HG03103 (cell line): ENCODE results near the gene EHD1.
"Not testable (repeated sequence)": the region's sequence is repeated elsewhere in the genome, so short reads cannot be mapped to it uniquely, and the experiment has no call there.

Source experiments
- ATAC-seq: cut with Tn5 transposase; IDR thresholded peaks from one replicate; pipeline ENCODE4 v1.9.1; 2021; ENCODE audit warnings: low read depth; ENCODE audit not compliant: unreplicated experiment

Gene EHD1

GRCh38 chr11:64859542-64860414 lies 18.6 kb downstream of the EHD1 start:
- peak; percentile 61 for ATAC-seq

GRCh38 chr11:64858467-64859263 lies 19.8 kb downstream of the EHD1 start:
- ATAC-seq = no peak

DNA sequence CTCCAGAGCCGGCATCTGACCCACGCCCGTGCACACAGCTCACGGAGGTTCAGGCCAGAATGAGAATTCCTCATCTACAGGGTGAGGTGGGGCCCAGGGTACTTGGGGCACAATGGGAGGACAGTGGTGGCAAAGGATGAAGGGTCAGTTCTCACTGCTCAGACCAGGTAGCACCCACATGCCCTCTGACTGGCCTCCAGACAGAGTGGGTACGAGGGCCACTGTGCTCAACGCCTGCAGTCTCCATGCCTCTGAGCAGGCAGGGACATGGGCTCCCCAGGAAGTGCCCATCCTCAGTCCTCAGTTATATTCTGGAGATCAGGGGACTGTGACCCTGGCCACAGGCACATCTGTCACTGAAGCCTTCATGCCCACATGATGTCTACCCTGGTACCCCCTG lies 20.9 kb downstream of the EHD1 start:
- no peak for ATAC-seq

- no peak for ATAC-seq
Observed at GRCh38 chr11:64856382-64857227, 21.8 kb downstream of the EHD1 start.

DNA sequence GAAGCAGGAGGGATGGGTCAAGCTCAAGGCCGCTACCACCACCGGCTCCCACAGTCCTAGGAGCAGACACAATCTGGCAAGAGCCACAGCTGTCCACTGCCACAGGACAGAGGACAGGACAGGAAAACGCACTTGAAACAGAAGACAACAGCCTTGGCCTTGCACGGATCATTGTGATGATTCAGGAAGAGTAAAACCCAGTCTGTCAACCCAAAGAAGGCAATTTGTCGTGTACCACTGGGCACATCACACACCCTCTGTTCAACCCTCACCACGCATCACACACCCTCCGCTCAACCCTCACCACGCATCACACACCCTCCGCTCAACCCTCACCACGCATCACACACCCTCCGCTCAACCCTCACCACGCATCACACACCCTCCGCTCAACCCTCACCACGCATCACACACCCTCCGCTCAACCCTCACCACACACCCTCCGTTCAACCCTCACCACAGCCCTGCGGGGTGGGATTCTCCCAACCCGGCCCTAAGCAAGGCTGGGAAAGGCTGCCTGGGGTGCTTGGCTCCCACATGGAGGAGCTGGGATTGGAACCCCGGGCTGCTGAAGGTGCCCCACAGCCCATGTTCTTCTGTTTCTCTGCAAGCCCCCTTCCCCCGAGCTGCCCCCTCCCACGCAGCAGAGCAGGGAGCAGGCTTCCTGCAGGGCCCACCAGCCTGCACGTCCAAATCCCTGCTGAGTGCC lies 22.7 kb downstream of the EHD1 start:
- ATAC-seq = no peak

GRCh38 chr11:64854534-64855502 lies 23.6 kb downstream of the EHD1 start:
- ATAC-seq = no peak

DNA sequence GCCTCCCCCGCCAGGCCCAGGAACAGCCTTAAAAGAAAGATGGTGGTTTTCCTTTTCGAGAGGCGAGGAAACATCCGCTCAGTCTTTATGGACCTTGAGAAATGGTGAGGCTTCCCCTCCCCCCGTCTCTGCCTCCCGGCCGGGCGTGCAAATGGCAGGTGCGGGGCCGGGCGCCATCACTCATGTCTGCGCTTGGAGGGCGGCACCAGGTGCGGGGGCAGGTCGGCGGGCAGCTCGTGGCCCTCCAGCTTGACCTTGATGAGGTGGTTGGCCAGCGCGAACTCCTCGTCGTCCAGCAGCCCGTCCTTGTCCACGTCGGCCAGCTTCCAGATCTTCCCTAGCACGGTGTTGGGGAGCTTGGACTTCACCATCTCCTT lies 24.3 kb downstream of the EHD1 start:
- ATAC-seq = no peak

DNA sequence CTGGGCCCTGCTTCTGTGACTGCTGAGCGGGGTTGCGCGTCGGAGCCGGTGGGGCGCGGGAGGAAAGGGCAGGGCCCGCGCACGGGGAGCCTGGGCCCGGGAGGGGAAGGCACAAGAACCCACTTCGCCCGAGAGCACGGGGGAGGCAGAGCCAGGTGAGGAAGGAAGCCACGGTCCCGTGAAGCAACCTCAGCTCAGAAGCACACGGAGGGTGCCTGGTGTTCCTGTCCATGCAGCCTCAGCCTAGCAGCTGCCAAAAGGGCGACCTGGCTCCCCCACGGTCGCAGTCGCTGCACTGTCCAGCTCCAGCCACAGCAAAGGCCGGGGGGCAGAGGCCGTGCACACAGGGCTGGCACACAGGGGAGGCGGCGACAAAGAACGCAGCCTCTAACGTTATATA lies 24.7 kb downstream of the EHD1 start:
- ATAC-seq = no peak

DNA sequence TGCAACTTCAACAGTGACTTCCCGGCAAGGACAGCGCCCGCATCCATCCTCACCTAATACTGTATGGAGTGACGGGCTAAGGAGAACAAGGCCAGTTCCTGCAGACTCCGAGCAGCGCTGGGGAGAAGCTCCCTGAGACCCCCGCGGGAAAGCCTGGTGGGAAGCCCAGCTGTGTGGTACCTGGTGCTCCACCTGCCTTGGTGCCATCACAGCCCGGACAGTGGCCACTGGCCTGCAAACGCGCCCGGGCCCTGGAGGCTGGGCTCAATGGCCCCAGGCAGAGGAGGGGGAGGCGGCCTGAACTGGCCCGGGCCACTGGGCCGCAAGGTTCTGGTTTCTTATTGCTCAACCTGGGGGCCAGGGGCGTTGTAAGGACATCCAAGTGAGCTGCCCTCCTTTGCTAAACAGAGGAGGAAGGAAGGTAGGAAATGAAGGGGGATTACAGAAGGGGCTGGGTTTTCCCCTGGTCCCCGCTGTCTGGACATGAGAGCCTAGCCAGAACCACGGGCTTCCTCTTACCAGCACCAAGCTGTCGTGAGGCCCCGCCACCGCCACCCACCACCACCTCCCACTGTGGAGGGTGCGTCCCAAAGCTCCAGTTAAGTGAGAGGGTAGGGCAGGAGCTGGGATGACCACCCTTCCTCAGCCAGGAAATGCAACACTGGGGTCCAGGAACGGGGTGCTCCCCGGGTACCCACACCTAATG lies 25.5 kb downstream of the EHD1 start:
- ATAC-seq = no peak

DNA sequence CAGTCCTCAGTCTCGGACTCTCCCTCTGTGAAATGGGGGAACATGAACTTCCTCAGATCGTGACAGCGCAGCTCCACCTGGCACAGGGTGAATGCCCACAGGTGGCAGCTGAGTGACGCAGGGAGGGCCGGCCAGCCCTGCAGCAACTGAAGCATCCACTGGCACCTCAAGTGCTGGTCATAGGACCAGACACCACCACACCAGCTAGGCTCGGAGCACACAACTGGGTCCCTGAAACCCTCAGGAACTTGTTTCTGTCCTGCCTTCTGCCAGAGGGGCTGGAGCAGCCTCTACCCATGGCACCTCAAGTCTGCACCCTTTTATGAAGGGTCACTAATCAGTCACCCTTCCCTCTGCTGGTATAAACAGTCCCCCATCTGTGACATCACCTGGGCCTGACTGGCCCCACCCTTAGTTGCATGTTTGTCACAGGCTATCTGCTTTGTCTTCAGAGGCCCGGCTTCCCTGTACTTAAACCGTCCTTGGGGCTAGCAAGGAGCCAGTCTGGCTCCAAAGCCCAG lies 26.5 kb downstream of the EHD1 start:
- ATAC-seq = no peak

GRCh38 chr11:64850979-64851567 lies 27.3 kb downstream of the EHD1 start:
- ATAC-seq = peak; percentile 58

GRCh38 chr11:64849598-64850356 lies 28.6 kb downstream of the EHD1 start:
- ATAC-seq = no peak

DNA sequence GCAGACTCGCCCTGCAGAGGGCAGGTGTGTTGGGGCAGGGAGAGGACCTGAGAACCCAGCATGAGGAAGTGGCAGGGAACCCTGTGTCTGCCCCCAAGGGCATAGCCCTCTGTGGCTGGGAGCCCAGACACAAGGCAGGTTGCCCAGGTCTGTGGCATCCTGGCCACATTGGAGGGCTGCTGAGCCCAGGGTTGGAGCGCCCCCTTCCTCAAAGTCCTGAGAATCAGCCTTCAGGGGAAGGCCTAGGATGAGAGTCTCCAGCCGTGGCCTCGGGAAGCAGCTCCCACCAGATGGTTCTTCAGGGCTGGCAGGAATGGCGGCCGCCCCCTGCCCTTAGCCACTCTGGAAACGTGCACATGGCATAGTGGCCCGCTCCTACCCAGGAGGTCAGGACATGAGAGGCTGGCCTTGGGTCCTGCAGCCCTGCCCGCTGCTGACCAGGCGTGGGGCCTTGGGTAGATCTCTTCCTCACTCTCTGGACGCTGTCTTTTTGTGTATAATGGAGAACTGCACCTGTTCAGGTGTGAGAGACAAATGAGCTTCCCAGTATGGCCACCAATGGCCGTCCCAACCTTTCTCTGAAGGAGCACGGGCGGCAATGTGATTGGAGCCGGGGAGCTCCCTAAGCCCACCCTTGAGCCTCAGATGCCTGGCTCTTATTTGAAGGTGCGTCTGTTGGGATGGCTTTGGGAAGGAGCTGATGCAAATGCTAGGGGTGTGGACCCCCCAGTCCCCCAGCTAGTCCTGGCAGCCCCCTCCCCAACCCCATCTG lies 29.4 kb downstream of the EHD1 start:
- no peak for ATAC-seq

DNA sequence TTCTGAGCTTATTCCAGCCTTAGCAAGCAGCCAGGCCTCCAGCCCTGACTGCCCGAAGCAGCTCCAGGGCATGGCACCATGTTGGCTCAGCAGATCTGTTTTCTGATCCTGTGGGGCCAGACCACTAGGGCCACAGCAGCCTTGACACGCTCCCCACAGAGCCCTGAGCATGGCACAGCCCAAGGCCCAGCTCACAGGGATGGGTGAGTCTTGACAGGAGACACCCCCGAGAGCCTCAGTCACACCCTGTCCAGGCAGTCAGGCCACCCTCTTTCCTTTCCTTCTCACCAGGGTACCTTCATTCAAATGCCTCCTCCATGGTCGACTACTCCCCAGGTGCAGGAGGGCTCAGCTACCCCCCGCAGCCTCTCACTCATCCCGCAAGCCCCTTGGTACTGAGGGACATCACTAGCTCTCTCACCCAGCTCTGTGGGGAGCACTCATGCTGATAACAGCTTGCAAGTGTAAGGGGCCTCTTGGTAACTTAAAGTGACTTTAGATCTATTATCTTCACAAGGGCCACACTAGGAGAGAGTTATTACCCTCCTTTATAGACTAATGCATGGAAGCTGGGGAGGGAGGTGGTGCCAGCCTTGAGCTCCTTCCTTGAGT lies 30.1 kb downstream of the EHD1 start:
- ATAC-seq = no peak

GRCh38 chr11:64846998-64847666 lies 31.3 kb downstream of the EHD1 start:
- ATAC-seq = no peak

- ATAC-seq = not testable (repeated sequence)
Observed at GRCh38 chr11:64845776-64846129, 32.7 kb downstream of the EHD1 start.
